Stomach (tissue), 8 donors: ENCODE results near the gene SMIM45.
A peak's percentile ranks its signal among the peaks of the same experiment; 100 is the strongest.

ENCODE experiments used
- DNase-seq, 2 donors: peaks; one replicate each; pipeline versions ENCODE4 v3.0.0 to v3.0.0-alpha.2; 2013 to 2019
- H3K27ac ChIP-seq, 5 donors: fragments of 200-600 bp in 4 of 5; sonication (generic) in 4 of 5; one replicate each; pipeline ENCODE4 v1.5.1; 2013 to 2019; ENCODE audit warnings: mild to moderate bottlenecking in 1 of 5, moderate library complexity in 1 of 5
- H3K27me3 ChIP-seq, 3 donors: fragments of 200-600 bp; sonication (generic); one replicate each; pipeline ENCODE4 v1.5.1; 2017 to 2019; ENCODE audit warnings: mixed run types in 1 of 3
- H3K36me3 ChIP-seq, 4 donors: fragments of 200-600 bp; sonication (generic); 1 replicate in 3 of 4; 2 replicates in 1 of 4; pipeline ENCODE4 v1.5.1; 2016 to 2019
- H3K4me1 ChIP-seq, 4 donors: fragments of 200-600 bp; sonication (generic); one replicate each; pipeline ENCODE4 v1.5.1; 2016 to 2019
- H3K4me3 ChIP-seq, 4 donors: fragments of 200-600 bp; sonication (generic) in 3 of 4; one replicate each; pipeline ENCODE4 v1.5.1; 2016 to 2019; ENCODE audit warnings: mild to moderate bottlenecking in 1 of 4
- H3K9me3 ChIP-seq, 4 donors: fragments of 200-600 bp; sonication (generic); one replicate each; pipeline ENCODE4 v1.5.1; 2016 to 2019
- EP300 ChIP-seq: sonication (generic); formaldehyde crosslinking; IDR thresholded peaks from one replicate; pipeline ENCODE4 v1.6.1; 2017; ENCODE audit warnings: antibody characterized with exemption
- POLR2A ChIP-seq, 4 donors: fragments of 450-650 bp; IDR thresholded peaks; one replicate each; pipeline ENCODE4 v1.6.1; 2016; ENCODE audit warnings: antibody characterized with exemption in 4 of 4, control low read depth in 2 of 4, mild to moderate bottlenecking in 1 of 4, moderate library complexity in 1 of 4
- POLR2AphosphoS5 ChIP-seq, 3 donors: sonication (generic); formaldehyde crosslinking; IDR thresholded peaks; one replicate each; pipeline ENCODE4 v1.6.1; 2016; ENCODE audit warnings: antibody characterized with exemption in 3 of 3
- WGBS, 5 donors: extraction: QIAGEN DNeasy Blood & Tissue Kit in 3 of 5; methylation state at CpG; one replicate each; pipeline versions ENCODE4 v1.1.5 to v1.1.7; 2013 to 2018; 5-methylcytosine and 5-hydroxymethylcytosine counted together
- intact Hi-C: fragments of 100-400 bp; cut with DNase I; formaldehyde crosslinking; loops from one replicate; pipeline ENCODE4 v1.15.1; 2023; ENCODE audit warnings: low total_unique reads
- TF ChIP-seq, protein P1 (sequence below), 7 experiments: fragments of 450-650 bp in 4 of 7; fragments of 200-600 bp in 3 of 7; sonication (generic) in 3 of 7; IDR thresholded peaks; one replicate each; pipeline ENCODE4 v1.5.1; 2016 to 2019; ENCODE audit warnings: antibody characterized with exemption in 7 of 7, control low read depth in 2 of 7, mild to moderate bottlenecking in 1 of 7
- donor health status: healthy with polysubstance abuse.
- donor health status: Bipolar disorder and iron deficiency.
- donor health status: healthy.

SMIM45 gene

DNA sequence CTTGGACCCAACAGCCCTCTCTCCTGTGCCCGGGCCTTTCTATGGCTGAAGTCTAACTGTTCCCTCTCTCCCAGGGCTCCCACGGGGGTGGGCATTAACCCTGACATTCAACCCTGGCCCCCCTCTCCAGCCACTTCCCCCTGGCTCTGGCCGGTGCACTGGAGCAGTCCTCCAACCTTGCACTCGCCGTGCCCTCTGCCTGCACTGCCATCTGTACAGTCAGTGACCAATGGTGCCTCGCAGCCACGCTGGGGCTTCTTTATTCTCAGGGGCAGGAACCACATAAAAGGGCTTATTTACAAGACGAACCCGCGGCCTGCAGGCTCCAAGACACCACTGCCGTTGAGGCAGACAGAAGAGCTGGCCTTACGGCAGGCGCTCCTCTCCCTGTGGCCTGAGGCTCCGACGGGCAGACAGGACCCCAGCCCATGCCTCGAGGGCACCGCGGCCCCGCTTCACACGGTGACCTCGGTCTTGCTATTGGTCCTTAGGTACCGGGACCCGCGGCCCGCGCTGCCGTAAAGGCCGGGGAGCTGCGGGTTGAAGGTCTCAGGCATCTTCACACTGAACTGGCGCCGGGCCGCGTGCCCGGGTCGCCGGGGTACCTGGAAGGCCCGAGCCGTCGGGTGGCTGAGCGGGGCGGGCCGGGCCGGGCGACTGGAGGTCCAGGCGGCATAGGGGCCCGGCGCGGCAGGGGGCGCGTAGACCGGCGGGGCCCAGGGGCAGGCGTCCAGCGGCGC, 42.5 kb upstream of the SMIM45 start:
- intact Hi-C loops = no loop called here
- DNase-seq = no peak
- peak overlapping the region; percentile 27 to 49 (median 36) for H3K4me3 ChIP-seq
- H3K27me3 ChIP-seq = peaks cover 8 to 59% (median 51%) of the 10 kb centered on the region in 3 donors
- H3K9me3 ChIP-seq = no peaks in the 10 kb centered on the region
- no peak for TF ChIP-seq EP300
- TF ChIP-seq, protein P1, sequence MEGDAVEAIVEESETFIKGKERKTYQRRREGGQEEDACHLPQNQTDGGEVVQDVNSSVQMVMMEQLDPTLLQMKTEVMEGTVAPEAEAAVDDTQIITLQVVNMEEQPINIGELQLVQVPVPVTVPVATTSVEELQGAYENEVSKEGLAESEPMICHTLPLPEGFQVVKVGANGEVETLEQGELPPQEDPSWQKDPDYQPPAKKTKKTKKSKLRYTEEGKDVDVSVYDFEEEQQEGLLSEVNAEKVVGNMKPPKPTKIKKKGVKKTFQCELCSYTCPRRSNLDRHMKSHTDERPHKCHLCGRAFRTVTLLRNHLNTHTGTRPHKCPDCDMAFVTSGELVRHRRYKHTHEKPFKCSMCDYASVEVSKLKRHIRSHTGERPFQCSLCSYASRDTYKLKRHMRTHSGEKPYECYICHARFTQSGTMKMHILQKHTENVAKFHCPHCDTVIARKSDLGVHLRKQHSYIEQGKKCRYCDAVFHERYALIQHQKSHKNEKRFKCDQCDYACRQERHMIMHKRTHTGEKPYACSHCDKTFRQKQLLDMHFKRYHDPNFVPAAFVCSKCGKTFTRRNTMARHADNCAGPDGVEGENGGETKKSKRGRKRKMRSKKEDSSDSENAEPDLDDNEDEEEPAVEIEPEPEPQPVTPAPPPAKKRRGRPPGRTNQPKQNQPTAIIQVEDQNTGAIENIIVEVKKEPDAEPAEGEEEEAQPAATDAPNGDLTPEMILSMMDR (IDR thresholded peaks at IDR 0.05) = no peak
- TF ChIP-seq POLR2AphosphoS5 (IDR thresholded peaks at IDR 0.05) = no peak
- no peak for TF ChIP-seq POLR2A (IDR thresholded peaks at IDR 0.05)
- peaks cover 14 to 35% (median 33%) of the 10 kb centered on the region in 4 donors for H3K36me3 ChIP-seq
- H3K4me1 ChIP-seq = peaks cover 25 to 46% (median 36%) of the 10 kb centered on the region in 4 donors
- no peak overlapping the region for H3K27ac ChIP-seq
- 19 to 32% (median 26%) methylated on average over 29 to 55 of the region's 55 CpGs for WGBS, 5 donors

DNA sequence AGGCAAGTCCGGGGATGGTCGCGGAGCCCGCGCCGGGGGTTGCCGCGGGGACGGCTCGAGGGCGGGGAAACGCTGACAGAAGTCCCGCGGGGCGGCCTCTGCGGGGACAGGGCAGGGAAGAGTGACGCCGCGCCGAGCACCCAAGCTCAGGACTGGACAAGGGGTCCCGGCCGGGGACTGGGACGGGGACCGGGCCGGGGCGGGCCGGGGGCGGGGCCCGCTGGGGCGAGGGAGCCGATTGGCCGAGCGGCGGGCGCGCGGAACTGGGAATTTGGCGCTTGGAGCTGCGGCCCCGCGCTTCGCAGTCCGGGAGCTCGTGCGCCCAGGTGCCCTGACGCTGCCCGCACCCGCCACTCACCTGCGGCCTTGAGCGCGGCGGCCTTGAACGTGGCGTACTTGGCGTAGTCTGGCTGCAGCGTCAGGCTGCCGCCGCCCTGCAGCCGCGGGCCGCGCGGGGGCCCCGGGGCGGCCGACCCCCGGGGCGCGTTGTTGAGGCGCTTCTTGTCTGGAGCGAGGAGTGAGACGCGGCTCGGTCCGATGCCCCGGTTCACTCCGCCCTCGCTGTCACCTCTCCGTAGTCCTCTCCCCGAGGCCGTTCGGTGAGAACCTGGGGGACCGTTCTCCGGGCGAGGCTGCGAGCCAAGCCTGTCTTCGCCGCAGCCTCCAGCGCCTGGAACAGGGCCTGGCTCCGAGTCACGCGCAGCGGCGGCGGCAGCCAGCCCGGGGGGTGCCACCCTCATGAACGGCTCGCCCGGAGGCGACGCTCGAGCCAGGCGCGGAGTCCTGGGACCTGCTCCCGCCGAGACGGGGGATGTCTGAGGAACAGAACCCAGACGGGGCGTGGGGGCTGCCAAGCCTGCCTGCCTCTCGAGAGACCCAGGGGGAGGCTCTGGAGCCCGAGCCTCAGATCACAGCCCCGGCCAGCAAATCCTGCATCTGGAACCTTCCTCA, 41.6 kb upstream of the SMIM45 start:
- H3K27ac ChIP-seq = no peak overlapping the region
- H3K27me3 ChIP-seq = peaks cover 8 to 67% (median 59%) of the 10 kb centered on the region in 3 donors
- DNase-seq = peak; percentile 61 to 74
- TF ChIP-seq, protein P1 (IDR thresholded peaks at IDR 0.05) = no peak
- TF ChIP-seq EP300 (no peak), POLR2AphosphoS5 (IDR thresholded peaks at IDR 0.05) (no peak), POLR2A (IDR thresholded peaks at IDR 0.05) (no peak)
- 1 to 2% (median 1%) methylated on average over 41 to 112 of the region's 112 CpGs for WGBS, 5 donors
- intact Hi-C loops = no loop called here
- peaks cover 33 to 54% (median 45%) of the 10 kb centered on the region in 4 donors for H3K4me1 ChIP-seq
- peak overlapping the region; percentile 27 to 49 (median 36) for H3K4me3 ChIP-seq
- H3K36me3 ChIP-seq = peaks cover 5 to 27% (median 24%) of the 10 kb centered on the region in 4 donors
- H3K9me3 ChIP-seq = no peaks in the 10 kb centered on the region

GRCh38 chr22:41911001-41911611, 40.8 kb upstream of the SMIM45 start:
- TF ChIP-seq EP300 (no peak), POLR2AphosphoS5 (IDR thresholded peaks at IDR 0.05) (no peak), POLR2A (IDR thresholded peaks at IDR 0.05) (no peak)
- TF ChIP-seq, protein P1 (IDR thresholded peaks at IDR 0.05) = no peak
- intact Hi-C loops = no loop called here
- Histone ChIP-seq H3K9me3 (no peaks in the 10 kb centered on the region), H3K27me3 (peaks cover 13 to 75% (median 67%) of the 10 kb centered on the region in 3 donors), H3K27ac (no peak overlapping the region), H3K36me3 (peaks cover 0 to 19% (median 17%) of the 10 kb centered on the region in 4 donors), H3K4me1 (peaks cover 34 to 59% (median 48%) of the 10 kb centered on the region in 4 donors), H3K4me3 (peak overlapping the region; percentile 27 to 49 (median 36))
- no peak for DNase-seq
- whole genome bisulfite sequencing, 5 donors = 7 to 23% (median 14%) methylated on average over 20 to 37 of the region's 37 CpGs
